HEK293T (cell line): Measurements from ENCODE around the gene TFEC.

Experiments used
- CTCF ChIA-PET: fragments of 350-600 bp; formaldehyde crosslinking; extraction: SDS; loops from one replicate; lab custom pipeline; 2021; ENCODE audit warnings: antibody characterized with exemption, inconsistent platforms; lab: Yijun Ruan, JAX
- POLR2A ChIA-PET: fragments of 350-600 bp; formaldehyde crosslinking; extraction: SDS; loops from one replicate; lab custom pipeline; 2020; ENCODE audit warnings: antibody characterized with exemption, inconsistent platforms; lab: Yijun Ruan, JAX
- DNase-seq: peaks from one replicate; pipeline ENCODE4 v3.0.0; 2012; ENCODE audit warnings: mixed read lengths; ENCODE audit errors: extremely low spot score
- ARNT ChIP-seq: fragments of 450-650 bp; IDR thresholded peaks from 2 replicates; pipeline ENCODE4 v1.6.1; 2017; ENCODE audit warnings: mild to moderate bottlenecking
- BHLHE40 ChIP-seq: fragments of 450-650 bp; IDR thresholded peaks from 2 replicates; pipeline ENCODE4 v1.6.1; 2016; ENCODE audit warnings: mild to moderate bottlenecking, moderate library complexity, borderline replicate concordance
- CTBP1 ChIP-seq: fragments of 450-650 bp; IDR thresholded peaks from 2 replicates; pipeline ENCODE4 v1.6.1; 2016; ENCODE audit warnings: borderline replicate concordance
- ELF4 ChIP-seq: fragments of 450-650 bp; IDR thresholded peaks from 2 replicates; pipeline ENCODE4 v1.6.1; 2017; ENCODE audit warnings: antibody characterized with exemption
- FOXA1 ChIP-seq: fragments of 450-650 bp; IDR thresholded peaks from 2 replicates; pipeline ENCODE4 v1.6.1; 2016; ENCODE audit warnings: mild to moderate bottlenecking
- FOXK2 ChIP-seq: fragments of 450-650 bp; IDR thresholded peaks from 2 replicates; pipeline ENCODE4 v1.6.1; 2016; ENCODE audit warnings: mild to moderate bottlenecking
- FOXM1 ChIP-seq: fragments of 450-650 bp; IDR thresholded peaks from 2 replicates; pipeline ENCODE4 v1.6.1; 2017; ENCODE audit warnings: mild to moderate bottlenecking, borderline replicate concordance
- HDGF ChIP-seq: fragments of 450-650 bp; IDR thresholded peaks from 2 replicates; pipeline ENCODE4 v1.6.1; 2017; ENCODE audit warnings: antibody characterized with exemption, borderline replicate concordance
- L3MBTL2 ChIP-seq: fragments of 450-650 bp; conservative IDR thresholded peaks from 2 replicates; pipeline ENCODE4 v1.6.1; 2016; ENCODE audit warnings: mild to moderate bottlenecking
- LEF1 ChIP-seq: fragments of 450-650 bp; IDR thresholded peaks from 2 replicates; pipeline ENCODE4 v1.6.1; 2017; ENCODE audit warnings: mild to moderate bottlenecking, borderline replicate concordance
- NFRKB ChIP-seq: fragments of 450-650 bp; IDR thresholded peaks from 2 replicates; pipeline ENCODE4 v1.6.1; 2016; ENCODE audit warnings: mild to moderate bottlenecking, moderate library complexity
- PKNOX1 ChIP-seq: fragments of 450-650 bp; IDR thresholded peaks from 2 replicates; pipeline ENCODE4 v1.6.1; 2016
- SP1 ChIP-seq: fragments of 450-650 bp; IDR thresholded peaks from 2 replicates; pipeline ENCODE4 v1.6.1; 2017
- SUZ12 ChIP-seq: fragments of 450-650 bp; IDR thresholded peaks from 2 replicates; pipeline ENCODE4 v1.6.1; 2016; ENCODE audit warnings: mild to moderate bottlenecking
- TARDBP ChIP-seq: fragments of 450-650 bp; IDR thresholded peaks from 2 replicates; pipeline ENCODE4 v1.6.1; 2016
- ZNF384 ChIP-seq: fragments of 450-650 bp; IDR thresholded peaks from 2 replicates; pipeline ENCODE4 v1.6.1; 2016

Gene TFEC

GRCh38 chr7:115920367-115920766 lies 110.2 kb downstream of the TFEC start:
- CTCF ChIA-PET: no interaction called here
- TF ChIP-seq FOXM1 (no peak), ARNT (no peak), ZNF384 (no peak), ELF4 (no peak), NFRKB (no peak), TARDBP (no peak), HDGF (no peak), BHLHE40 (no peak), FOXA1 (no peak), CTBP1 (no peak), SP1 (no peak), SUZ12 (no peak), FOXK2 (no peak), LEF1 (no peak), L3MBTL2 (no peak), PKNOX1 (no peak)
- POLR2A ChIA-PET: no interaction called here
- no peak for DNase-seq

GRCh38 chr7:115914951-115915350 lies 115.6 kb downstream of the TFEC start:
- POLR2A ChIA-PET: no interaction called here
- no peak for TF ChIP-seq TARDBP
- no peak for TF ChIP-seq SUZ12
- CTCF ChIA-PET: no interaction called here
- no peak for DNase-seq

DNA sequence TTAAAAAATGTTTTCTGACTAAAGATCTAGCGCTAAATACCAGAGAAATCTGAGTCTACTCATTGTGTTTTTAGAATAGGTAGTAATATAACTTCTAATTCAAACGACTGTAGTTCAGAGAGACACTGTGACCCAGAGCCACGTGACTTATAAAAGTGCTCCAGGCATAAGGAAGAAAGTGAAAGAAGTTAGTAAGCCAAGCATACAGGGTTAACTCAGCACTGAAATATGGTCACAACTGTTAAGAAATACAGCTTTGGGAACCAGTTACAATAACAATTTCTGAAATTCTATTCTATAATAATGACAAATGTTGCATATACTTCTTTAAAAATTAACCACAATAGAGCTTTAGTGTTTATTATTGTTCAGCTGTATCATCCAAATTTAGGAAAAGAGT lies 119.1 kb downstream of the TFEC start:
- DNase-seq: no peak
- TF ChIP-seq NFRKB (no peak), FOXM1 (no peak)
- ChIA-PET POLR2A (no interaction called here), CTCF (no interaction called here)

DNA sequence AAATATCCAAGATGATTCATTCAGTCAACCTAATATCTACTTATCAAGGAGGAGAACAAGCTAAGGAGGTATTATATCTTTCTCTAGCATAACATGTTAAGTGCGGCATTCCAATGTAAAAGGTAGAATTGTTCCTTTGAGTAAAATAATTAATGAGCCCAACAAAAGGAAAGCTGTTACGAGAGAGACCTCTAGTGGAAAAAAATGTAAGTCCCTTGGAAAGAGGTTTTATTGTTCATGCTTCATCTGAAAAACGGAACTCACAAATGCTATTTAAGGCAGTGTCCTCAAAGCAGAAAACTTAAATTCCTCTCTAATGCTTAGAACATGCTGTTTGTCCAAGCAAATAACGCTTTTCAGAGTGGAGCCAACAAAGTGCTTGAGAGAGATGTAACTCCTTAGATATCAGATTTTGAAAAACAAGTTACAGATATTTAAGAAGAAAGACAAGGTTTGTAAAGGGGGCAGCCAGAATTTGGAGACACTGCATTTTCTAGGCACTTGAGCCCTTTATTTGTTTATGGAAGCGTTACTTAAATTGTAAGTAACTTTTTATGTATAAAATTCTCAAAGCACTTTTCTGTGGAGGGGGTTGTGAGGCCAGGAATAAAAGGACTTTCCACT lies 119.9 kb downstream of the TFEC start:
- peak; percentile 12 for DNase-seq
- no peak for TF ChIP-seq ELF4
- TF ChIP-seq FOXA1: no peak
- TF ChIP-seq HDGF: no peak
- TF ChIP-seq FOXK2: no peak
- no peak for TF ChIP-seq LEF1
- TF ChIP-seq SP1: no peak
- TF ChIP-seq NFRKB: no peak
- no peak for TF ChIP-seq TARDBP
- no peak for TF ChIP-seq FOXM1
- no peak for TF ChIP-seq SUZ12
- no peak for TF ChIP-seq ARNT
- TF ChIP-seq BHLHE40: no peak
- no peak for TF ChIP-seq ZNF384
- TF ChIP-seq PKNOX1: no peak
- TF ChIP-seq CTBP1: no peak
- no peak for TF ChIP-seq L3MBTL2
- ChIA-PET POLR2A (no interaction called here), CTCF (interaction anchor here (0.6 kb wide), 1 partner anchor 1543 kb away, joined by 4 read pairs; no protein-coding TSS in a partner anchor)

DNA sequence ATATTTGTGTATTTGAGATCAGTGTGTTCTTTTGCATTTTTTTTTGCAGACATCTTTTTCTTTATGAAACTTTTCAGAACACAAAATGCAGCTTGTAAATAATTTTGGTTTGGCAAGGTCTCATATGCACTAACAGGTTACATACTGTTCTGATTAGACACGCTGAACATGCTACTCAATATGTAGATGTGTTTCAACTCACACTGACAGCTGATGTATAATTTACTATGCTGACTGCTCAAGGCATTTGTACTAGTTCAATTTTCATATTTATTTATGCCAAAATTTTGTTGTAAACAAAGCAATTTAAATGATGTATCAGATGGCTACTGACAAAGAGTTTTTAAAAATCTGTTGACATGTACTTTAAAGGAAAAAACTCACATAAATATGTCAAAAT lies 123.8 kb downstream of the TFEC start:
- POLR2A ChIA-PET: no interaction called here
- DNase-seq: no peak
- CTCF ChIA-PET: no interaction called here
- TF ChIP-seq ZNF384 (no peak), SUZ12 (no peak), PKNOX1 (peak; percentile 32; the same call in 1 of the 2 replicates)

GRCh38 chr7:115889669-115889984 lies 140.9 kb downstream of the TFEC start:
- TF ChIP-seq ZNF384 (no peak), LEF1 (no peak), FOXA1 (no peak), CTBP1 (no peak), L3MBTL2 (no peak), TARDBP (no peak), HDGF (no peak)
- POLR2A ChIA-PET: no interaction called here
- no peak for DNase-seq
- CTCF ChIA-PET: no interaction called here

DNA sequence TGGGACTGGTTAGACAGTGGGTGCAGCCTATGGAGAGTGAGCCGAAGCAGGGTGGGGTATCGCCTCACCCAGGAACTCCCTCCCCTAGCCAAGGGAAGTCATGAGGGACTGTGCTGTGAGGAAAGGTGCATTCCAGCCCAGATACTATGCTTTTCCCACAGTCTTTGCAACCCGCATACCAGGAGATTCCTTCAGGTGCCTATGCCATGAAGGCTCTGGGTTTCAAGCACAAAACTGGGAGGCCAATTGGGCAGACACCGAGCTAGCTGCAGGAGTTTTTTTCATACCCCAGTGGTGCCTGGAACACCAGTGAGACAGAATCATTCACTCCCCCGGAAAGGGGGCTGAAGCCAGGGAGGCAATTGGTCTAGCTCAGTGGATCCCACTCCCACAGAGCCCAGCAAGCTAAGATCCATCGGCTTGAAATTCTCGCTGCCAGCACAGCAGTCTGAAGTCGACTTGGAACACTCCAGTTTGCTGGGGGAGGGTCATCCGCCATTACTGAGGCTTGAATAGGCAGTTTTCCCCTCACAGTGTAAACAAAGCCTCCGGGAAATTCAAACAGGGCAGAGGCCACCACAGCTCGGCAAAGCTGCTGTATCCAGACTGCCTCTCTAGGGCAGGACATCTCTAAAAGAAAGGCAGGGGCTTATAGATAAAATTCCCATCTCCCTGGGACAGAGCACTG lies 141.4 kb downstream of the TFEC start:
- POLR2A ChIA-PET: no interaction called here
- TF ChIP-seq CTBP1 (no peak), BHLHE40 (no peak), FOXK2 (no peak), PKNOX1 (no peak), L3MBTL2 (no peak), TARDBP (no peak), SUZ12 (no peak), FOXA1 (no peak), ARNT (no peak), ELF4 (no peak), NFRKB (no peak), SP1 (no peak), HDGF (no peak), ZNF384 (no peak), FOXM1 (no peak)
- CTCF ChIA-PET: no interaction called here
- no peak for DNase-seq
